SU-DHL-6 (cell line): ENCODE results near the gene MRPS11.
"Not testable (repeated sequence)": the region's sequence is repeated elsewhere in the genome, so short reads cannot be mapped to it uniquely, and the experiment has no call there.

Experiments
- EZH2phosphoT487 ChIP-seq: fragments of 200-600 bp; sonication (generic), shearing (Covaris generic); conservative IDR thresholded peaks from 2 replicates; pipeline ENCODE4 v1.6.1; 2018; ENCODE audit warnings: mild to moderate bottlenecking, antibody characterized with exemption, low read length, moderate library complexity, mixed read lengths
- TF ChIP-seq, protein P1 (sequence below): fragments of 200-600 bp; sonication (generic); IDR thresholded peaks from one replicate; pipeline ENCODE4 v1.5.1; 2017; ENCODE audit warnings: antibody characterized with exemption, mild to moderate bottlenecking, low read length, moderate library complexity; ENCODE audit not compliant: insufficient read depth, poor library complexity, severe bottlenecking

DNA sequence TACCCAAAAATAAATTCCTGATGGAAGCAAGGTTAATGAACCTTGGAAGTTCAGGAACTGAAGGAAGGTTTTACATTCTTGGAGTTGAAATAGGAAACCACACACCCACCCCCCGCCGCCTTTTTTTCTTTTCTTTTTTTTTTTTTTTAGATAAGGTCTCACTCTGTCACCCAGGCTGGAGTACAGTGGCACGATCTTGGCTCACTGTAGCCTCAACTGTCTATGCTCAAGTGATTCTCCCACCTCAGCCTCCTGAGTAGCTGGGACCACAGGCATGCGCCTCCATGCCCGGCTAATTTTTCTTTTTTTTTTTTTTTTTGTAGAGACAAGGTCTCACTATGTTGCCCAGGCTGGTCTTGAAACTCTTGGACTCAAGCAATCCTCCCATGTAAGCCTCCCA lies 33.4 kb upstream of the MRPS11 start:
- TF ChIP-seq, protein P1, sequence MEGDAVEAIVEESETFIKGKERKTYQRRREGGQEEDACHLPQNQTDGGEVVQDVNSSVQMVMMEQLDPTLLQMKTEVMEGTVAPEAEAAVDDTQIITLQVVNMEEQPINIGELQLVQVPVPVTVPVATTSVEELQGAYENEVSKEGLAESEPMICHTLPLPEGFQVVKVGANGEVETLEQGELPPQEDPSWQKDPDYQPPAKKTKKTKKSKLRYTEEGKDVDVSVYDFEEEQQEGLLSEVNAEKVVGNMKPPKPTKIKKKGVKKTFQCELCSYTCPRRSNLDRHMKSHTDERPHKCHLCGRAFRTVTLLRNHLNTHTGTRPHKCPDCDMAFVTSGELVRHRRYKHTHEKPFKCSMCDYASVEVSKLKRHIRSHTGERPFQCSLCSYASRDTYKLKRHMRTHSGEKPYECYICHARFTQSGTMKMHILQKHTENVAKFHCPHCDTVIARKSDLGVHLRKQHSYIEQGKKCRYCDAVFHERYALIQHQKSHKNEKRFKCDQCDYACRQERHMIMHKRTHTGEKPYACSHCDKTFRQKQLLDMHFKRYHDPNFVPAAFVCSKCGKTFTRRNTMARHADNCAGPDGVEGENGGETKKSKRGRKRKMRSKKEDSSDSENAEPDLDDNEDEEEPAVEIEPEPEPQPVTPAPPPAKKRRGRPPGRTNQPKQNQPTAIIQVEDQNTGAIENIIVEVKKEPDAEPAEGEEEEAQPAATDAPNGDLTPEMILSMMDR: not testable (repeated sequence)
- not testable (repeated sequence) for TF ChIP-seq EZH2phosphoT487
